ENCODE results near the gene BMP7. TPM values are rescaled to one million over a fixed set of nuclear protein-coding genes. Genes with fewer than 3 reads are reported as not detected.

Gene BMP7
- total and polyA plus RNA-seq, 8 donors: 0.12 to 2.5 (median 0.33) TPM; not detected in 1

GRCh38 chr20:57136734-57137133 is 129.7 kb downstream of the BMP7 start:
- Histone ChIP-seq H3K4me3 (no peak overlapping the region), H3K27ac (no peak overlapping the region), H3K36me3 (no peaks in the 10 kb centered on the region), H3K9me3 (no peaks in the 10 kb centered on the region), H3K27me3 (peaks cover 0 to 3% (median 0%) of the 10 kb centered on the region in 4 donors), H3K4me1 (no peaks in the 10 kb centered on the region)
- no peak for FAIRE-seq
- WGBS, 2 donors: 65 to 74% methylated on average over 7 of the region's 7 CpGs
- intact Hi-C loops (cut with DNase I): no loop called here
- no peak for DNase-seq
- no peak for TF ChIP-seq CTCF (IDR thresholded peaks at IDR 0.05)
- no peak for ATAC-seq

GRCh38 chr20:57135875-57136274 is 130.6 kb downstream of the BMP7 start:
- H3K4me3 ChIP-seq: no peak overlapping the region
- ATAC-seq: no peak
- H3K27me3 ChIP-seq: peaks cover 0 to 3% (median 0%) of the 10 kb centered on the region in 4 donors
- TF ChIP-seq CTCF (IDR thresholded peaks at IDR 0.05): no peak
- H3K9me3 ChIP-seq: no peaks in the 10 kb centered on the region
- DNase-seq: no peak
- intact Hi-C loops (cut with DNase I): no loop called here
- no peak overlapping the region for H3K27ac ChIP-seq
- WGBS, 2 donors: 57 to 72% methylated on average over 6 of the region's 6 CpGs
- no peaks in the 10 kb centered on the region for H3K4me1 ChIP-seq
- H3K36me3 ChIP-seq: no peaks in the 10 kb centered on the region
- FAIRE-seq: no peak

- Histone ChIP-seq H3K36me3 (no peaks in the 10 kb centered on the region), H3K27ac (no peak overlapping the region), H3K4me3 (no peak overlapping the region), H3K9me3 (no peaks in the 10 kb centered on the region), H3K4me1 (no peaks in the 10 kb centered on the region), H3K27me3 (peaks cover 0 to 3% (median 0%) of the 10 kb centered on the region in 4 donors)
- ATAC-seq (no peak), DNase-seq (no peak), FAIRE-seq (no peak)
- WGBS, 2 donors: 61 to 73% methylated on average over 4 of the region's 4 CpGs
- TF ChIP-seq CTCF (IDR thresholded peaks at IDR 0.05): no peak
- intact Hi-C loops (cut with DNase I): no loop called here
Observed at GRCh38 chr20:57134804-57135203, 131.6 kb downstream of the BMP7 start.

- intact Hi-C loops (cut with DNase I): no loop called here
- Histone ChIP-seq H3K9me3 (no peaks in the 10 kb centered on the region), H3K4me3 (no peak overlapping the region), H3K36me3 (no peaks in the 10 kb centered on the region), H3K4me1 (no peaks in the 10 kb centered on the region), H3K27ac (no peak overlapping the region), H3K27me3 (peaks cover 0 to 3% (median 0%) of the 10 kb centered on the region in 4 donors)
- ATAC-seq (no peak), DNase-seq (no peak), FAIRE-seq (no peak)
- no peak for TF ChIP-seq CTCF (IDR thresholded peaks at IDR 0.05)
- WGBS, 2 donors: 35 to 43% methylated on average over 14 of the region's 14 CpGs
Observed at GRCh38 chr20:57133926-57134650, 132.4 kb downstream of the BMP7 start.

Measured in pancreas (tissue), 10 donors.